Measurements from ENCODE around the gene PLAAT1. TPM values are rescaled to one million over a fixed set of nuclear protein-coding genes. Genes with fewer than 3 reads are reported as not detected.

PLAAT1 gene
- polyA plus RNA-seq (ENCODE audit: insufficient read length in 4 of 4): 1 to 10 TPM; 1.1 to 5.8 (median 3.3) TPM

GRCh38 chr3:193240850-193241706 is at the start of gene PLAAT1:
TSS of gene PLAAT1 (plus strand) at chr3:193241222. CDS start at chr3:193255651, 14,429 bp downstream.
- peak; percentile 31 to 50 (median 44) for DNase-seq (ENCODE audit: low read depth in 4 of 4, low spot score in 3 of 4)

- no peak for DNase-seq (ENCODE audit: low read depth in 4 of 4, low spot score in 3 of 4)
Observed at GRCh38 chr3:193194371-193194770, 46.7 kb upstream of the PLAAT1 start.

GRCh38 chr3:193196746-193197145 is 44.3 kb upstream of the PLAAT1 start:
- no peak for DNase-seq (ENCODE audit: low read depth in 4 of 4, low spot score in 3 of 4)

DNA sequence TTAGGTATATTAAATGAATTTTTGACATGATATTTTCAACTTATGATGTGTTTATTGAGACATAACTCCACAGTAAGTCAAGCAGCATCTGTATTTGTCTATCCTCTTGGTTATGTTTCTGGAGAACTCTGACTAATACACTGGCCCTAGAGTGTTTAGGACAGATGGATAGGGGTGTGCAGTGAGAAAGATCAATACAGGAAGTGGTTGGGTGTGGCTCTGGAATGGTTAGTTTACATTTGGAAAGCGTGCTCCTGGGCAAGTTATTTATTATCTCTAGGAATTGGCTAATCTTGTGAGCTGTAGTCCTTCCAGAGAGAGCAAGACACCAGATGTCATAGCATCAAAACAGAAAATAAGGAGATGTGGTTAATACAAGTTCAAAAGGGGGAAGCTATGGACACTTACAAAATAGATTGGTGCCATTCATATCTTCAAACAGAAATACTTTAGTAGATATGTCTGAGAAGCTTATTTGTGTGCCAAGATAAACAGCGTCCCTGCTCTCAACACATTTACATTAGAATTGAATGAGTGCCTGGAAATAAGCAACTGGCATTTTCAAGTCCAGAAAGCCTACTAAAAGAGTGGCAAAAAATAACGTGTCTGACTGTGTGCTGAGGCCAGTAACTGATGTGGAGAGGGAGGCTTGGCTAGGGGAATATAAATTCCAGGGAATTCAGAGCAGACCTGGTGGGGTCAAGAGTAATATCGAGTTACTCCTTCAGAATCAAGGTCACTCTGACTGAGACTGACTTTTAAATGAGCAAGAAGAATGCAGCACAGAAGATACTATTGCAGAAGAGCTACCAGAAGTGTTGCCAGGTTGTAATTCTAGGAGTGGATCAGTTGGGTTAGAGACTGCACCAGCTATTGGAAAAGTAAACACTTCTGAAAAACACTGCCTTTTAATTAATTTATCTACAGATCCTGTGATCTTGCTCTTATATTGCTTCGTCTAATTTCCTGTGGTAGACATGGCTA is 33.4 kb upstream of the PLAAT1 start:
- no peak for DNase-seq (ENCODE audit: low read depth in 4 of 4, low spot score in 3 of 4)

- DNase-seq (ENCODE audit: low read depth in 4 of 4, low spot score in 3 of 4): no peak
Observed at GRCh38 chr3:193210618-193211017, 30.4 kb upstream of the PLAAT1 start.

DNA sequence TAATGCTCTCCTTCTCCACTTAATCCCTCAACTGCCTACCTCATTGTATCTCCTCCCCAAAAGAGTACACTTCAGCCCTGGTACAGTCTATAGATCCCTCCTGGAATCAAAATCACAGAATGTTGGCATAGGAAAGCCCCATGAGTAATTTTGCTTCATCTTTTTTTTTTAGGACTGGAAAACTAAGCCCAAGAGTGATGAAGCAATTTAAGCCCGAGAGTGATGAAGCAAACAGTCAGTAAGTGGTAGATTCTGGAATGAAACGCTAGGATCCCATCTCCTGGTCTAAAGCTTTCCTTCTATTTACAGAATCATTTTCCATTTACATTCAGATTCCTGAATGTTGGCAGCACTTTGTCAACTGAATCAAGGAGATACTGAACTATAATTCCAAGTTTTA is 29.8 kb upstream of the PLAAT1 start:
- DNase-seq (ENCODE audit: low read depth in 4 of 4, low spot score in 3 of 4): no peak

DNA sequence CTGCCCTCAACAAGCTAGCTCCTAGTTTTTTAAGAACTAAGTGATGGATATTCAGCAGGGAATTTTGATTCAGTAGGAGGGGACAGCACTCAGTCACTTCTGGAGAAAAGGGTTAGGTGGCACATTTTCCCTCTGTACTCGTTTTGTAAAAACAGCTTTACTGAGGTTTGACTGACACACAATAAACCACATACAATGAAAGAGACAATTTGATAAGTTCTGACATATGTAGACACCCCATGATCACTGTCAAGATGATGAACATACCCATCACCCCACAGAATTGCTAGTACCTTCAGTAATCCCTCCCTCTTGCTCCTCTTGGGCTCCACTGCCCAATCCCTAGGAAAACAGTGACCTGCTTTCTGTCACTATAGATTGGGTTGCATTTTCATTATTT is 29.0 kb upstream of the PLAAT1 start:
- no peak for DNase-seq (ENCODE audit: low read depth in 4 of 4, low spot score in 3 of 4)

- DNase-seq (ENCODE audit: low read depth in 4 of 4, low spot score in 3 of 4): no peak
Observed at GRCh38 chr3:193212844-193213243, 28.2 kb upstream of the PLAAT1 start.

DNA sequence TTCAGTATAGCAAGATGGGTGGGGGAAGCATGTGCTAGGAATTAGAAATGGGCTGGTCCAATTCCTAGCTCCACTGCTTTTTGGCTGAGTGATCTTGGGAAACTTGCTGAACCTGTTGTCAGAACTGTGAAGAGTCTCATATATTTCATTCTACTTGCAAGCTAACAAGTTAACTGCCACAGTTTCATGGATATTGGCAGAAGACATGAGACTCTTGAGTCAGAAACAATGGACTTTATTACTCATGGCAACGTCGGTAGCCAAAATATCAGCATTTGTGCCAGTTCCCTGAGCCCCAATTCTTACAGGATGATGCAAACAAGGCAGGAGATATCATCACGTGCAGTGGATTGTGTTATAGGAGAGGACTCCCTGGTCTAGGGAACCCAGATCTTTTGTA is 26.6 kb upstream of the PLAAT1 start:
- DNase-seq (ENCODE audit: low read depth in 4 of 4, low spot score in 3 of 4): no peak

DNA sequence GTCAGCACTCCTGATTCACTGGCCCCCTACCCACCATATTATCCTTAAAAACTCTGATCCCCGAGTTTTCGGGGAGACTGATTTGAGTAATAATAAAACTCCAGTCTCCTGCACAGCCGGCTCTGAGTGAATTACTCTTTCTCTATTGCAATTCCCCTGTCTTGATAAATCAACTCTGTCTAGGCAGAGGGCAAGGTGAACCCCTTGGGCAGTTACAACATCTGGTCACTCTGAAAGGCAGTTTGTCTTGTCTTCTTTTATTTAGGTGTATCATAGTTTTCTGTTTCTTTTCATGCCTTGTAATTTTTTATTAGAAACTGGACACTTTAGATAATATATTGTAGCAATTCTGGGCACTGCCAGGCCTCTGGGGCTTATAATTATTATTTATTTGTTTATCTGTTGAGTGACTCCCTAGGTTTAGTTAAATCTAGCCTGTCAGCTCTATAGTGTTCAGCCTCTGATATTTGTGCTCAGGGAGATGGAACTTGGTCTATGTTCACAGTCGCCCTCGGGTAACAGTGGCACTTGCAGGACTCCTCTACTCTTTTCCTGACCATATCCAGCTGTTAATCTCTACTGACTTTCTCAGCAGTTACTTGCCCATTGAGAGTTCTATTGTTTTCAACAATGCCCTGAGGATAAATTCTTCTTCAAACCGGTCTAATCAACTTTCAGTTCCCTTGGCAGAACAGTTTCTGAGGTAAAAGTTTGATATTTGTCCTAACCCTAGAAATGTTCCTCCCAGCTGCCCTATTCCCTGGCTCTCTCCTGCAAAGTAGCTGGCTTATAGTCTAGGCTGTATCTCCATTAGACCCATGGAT is 15.5 kb upstream of the PLAAT1 start:
- no peak for DNase-seq (ENCODE audit: low read depth in 4 of 4, low spot score in 3 of 4)

GRCh38 chr3:193228206-193228605 is 12.8 kb upstream of the PLAAT1 start:
- no peak for DNase-seq (ENCODE audit: low read depth in 4 of 4, low spot score in 3 of 4)

DNA sequence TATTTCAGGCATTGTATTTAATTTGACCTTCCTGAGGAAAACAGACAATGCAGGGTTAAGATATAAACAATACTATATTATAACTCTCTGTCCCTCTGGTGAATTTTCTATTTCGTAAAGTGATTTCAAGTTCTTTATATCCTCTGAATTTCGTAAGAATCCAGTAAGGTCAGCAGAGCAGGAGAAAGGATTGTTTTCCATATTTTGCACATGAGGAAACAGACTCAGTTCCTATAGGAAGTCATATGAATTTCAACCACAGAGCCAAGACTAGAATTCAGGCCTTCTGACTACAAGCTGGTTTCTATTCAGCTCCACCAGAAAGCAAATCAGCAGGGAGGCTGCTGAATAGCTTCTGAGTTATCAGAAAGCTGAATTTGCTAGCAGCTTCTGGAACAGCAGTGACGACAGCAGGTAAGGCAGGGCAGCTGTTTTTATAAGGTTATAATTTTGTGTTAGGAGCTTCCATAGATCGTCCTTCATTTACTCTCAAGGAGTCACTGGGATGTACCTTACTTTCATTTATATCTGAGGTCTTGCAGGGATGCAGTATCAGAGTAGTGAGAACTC is 11.1 kb upstream of the PLAAT1 start:
- no peak for DNase-seq (ENCODE audit: low read depth in 4 of 4, low spot score in 3 of 4)

GRCh38 chr3:193230610-193231009 is 10.4 kb upstream of the PLAAT1 start:
- no peak for DNase-seq (ENCODE audit: low read depth in 4 of 4, low spot score in 3 of 4)

GRCh38 chr3:193231201-193231600 is 9.8 kb upstream of the PLAAT1 start:
- DNase-seq (ENCODE audit: low read depth in 4 of 4, low spot score in 3 of 4): no peak

GRCh38 chr3:193236599-193236998 is 4.4 kb upstream of the PLAAT1 start:
- no peak for DNase-seq (ENCODE audit: low read depth in 4 of 4, low spot score in 3 of 4)

- no peak for DNase-seq (ENCODE audit: low read depth in 4 of 4, low spot score in 3 of 4)
Observed at GRCh38 chr3:193237030-193237429, 4.0 kb upstream of the PLAAT1 start.

GRCh38 chr3:193240436-193240849 is 579 bp upstream of the PLAAT1 start:
- DNase-seq (ENCODE audit: low read depth in 4 of 4, low spot score in 3 of 4): peak in 1 of 4 donors; percentile 12

- DNase-seq (ENCODE audit: low read depth in 4 of 4, low spot score in 3 of 4): no peak
Observed at GRCh38 chr3:193241716-193242115, 694 bp downstream of the PLAAT1 start.

- DNase-seq (ENCODE audit: low read depth in 4 of 4, low spot score in 3 of 4): no peak
Observed at GRCh38 chr3:193243571-193243970, 2.5 kb downstream of the PLAAT1 start.

- no peak for DNase-seq (ENCODE audit: low read depth in 4 of 4, low spot score in 3 of 4)
Observed at GRCh38 chr3:193248848-193249468, 7.9 kb downstream of the PLAAT1 start.

Measured in left renal pelvis (tissue), 4 donors.